Glutamatergic neuron (in vitro differentiated cells): ENCODE results near the gene TMEM167A. TPM values are rescaled to one million over a fixed set of nuclear protein-coding genes. Genes with fewer than 3 reads are reported as not detected.

ENCODE experiments used
- DNase-seq: peaks from one replicate; pipeline ENCODE4 v3.0.0; 2022
- H3K27ac Mint-ChIP-seq: one replicate; pipeline ENCODE4 v1.8.0; 2020; ENCODE audit warnings: mild to moderate bottlenecking, mixed read lengths, inconsistent platforms; ENCODE audit not compliant: unreplicated experiment
- H3K27me3 Mint-ChIP-seq: one replicate; pipeline ENCODE4 v1.8.0; 2020; ENCODE audit warnings: mild to moderate bottlenecking, moderate library complexity, mixed read lengths, inconsistent platforms; ENCODE audit not compliant: unreplicated experiment
- H3K36me3 Mint-ChIP-seq: one replicate; pipeline ENCODE4 v1.8.0; 2020; ENCODE audit warnings: mild to moderate bottlenecking, mixed read lengths, inconsistent platforms; ENCODE audit not compliant: unreplicated experiment
- H3K4me1 Mint-ChIP-seq: one replicate; pipeline ENCODE4 v1.8.0; 2020; ENCODE audit warnings: mild to moderate bottlenecking, low read depth, mixed read lengths, inconsistent platforms; ENCODE audit not compliant: unreplicated experiment
- H3K4me3 Mint-ChIP-seq: one replicate; pipeline ENCODE4 v1.8.0; 2020; ENCODE audit warnings: mild to moderate bottlenecking, mixed read lengths, inconsistent platforms; ENCODE audit not compliant: unreplicated experiment
- H3K9me3 Mint-ChIP-seq: one replicate; pipeline ENCODE4 v1.8.0; 2020; ENCODE audit warnings: mild to moderate bottlenecking, moderate library complexity, mixed read lengths, inconsistent platforms; ENCODE audit not compliant: unreplicated experiment
- total RNA-seq: library from RNA; stranded (reverse); fragmentation: NEBNext Ultra II Directional; extraction: Animal tissue kit (Norgen Biotek cat#: 25700); gene quantifications from one replicate; pipeline ENCODE4 v1.2.1, GENCODE V29; 2021; ENCODE audit not compliant: unreplicated experiment
- TF ChIP-seq, protein P1 (sequence below): fragments of 200-600 bp; sonication (generic); IDR thresholded peaks from one replicate; pipeline ENCODE4 v1.5.0; 2021; ENCODE audit not compliant: partially characterized antibody, unreplicated experiment

TMEM167A gene
- total RNA-seq, 1 donor from 2014 or later, result 145 TPM

DNA sequence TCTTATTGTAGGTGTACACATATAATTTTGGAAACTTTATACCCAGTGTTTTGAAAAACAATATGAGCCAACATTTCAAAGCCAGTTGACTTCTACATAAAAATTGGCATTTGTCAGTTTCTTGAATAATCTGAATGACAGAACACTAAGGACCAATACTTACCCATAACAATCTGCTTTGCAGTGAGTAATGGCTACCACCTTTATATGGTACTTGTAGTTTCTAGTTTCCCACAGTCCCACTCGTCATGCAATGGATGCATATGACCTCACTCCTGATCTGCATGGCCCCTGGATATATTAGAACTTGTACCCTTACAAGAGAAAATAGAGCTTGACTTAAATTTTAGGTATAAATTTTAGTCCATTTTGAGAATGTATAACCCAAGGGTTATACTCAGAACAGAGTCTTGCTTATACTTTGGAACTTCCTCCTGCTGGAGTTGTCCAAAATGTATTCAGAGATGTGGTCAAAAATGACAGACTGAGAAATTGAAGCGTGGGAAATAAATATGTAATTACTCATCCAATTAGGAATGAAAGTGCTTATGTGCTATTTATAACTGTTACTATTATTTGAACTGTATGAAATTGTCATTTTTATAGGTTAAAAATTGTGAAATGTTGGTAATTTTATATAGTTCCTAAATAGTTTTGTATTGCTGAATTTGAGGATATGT, 19.6 kb upstream of the TMEM167A start:
- TF ChIP-seq, protein P1, sequence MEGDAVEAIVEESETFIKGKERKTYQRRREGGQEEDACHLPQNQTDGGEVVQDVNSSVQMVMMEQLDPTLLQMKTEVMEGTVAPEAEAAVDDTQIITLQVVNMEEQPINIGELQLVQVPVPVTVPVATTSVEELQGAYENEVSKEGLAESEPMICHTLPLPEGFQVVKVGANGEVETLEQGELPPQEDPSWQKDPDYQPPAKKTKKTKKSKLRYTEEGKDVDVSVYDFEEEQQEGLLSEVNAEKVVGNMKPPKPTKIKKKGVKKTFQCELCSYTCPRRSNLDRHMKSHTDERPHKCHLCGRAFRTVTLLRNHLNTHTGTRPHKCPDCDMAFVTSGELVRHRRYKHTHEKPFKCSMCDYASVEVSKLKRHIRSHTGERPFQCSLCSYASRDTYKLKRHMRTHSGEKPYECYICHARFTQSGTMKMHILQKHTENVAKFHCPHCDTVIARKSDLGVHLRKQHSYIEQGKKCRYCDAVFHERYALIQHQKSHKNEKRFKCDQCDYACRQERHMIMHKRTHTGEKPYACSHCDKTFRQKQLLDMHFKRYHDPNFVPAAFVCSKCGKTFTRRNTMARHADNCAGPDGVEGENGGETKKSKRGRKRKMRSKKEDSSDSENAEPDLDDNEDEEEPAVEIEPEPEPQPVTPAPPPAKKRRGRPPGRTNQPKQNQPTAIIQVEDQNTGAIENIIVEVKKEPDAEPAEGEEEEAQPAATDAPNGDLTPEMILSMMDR, result no peak
- peaks cover 2% of the 10 kb centered on the region for H3K4me1 Mint-ChIP-seq
- H3K4me3 Mint-ChIP-seq, result no peak overlapping the region
- H3K27me3 Mint-ChIP-seq, result no peaks in the 10 kb centered on the region
- DNase-seq, result no peak
- H3K9me3 Mint-ChIP-seq, result peaks cover 2% of the 10 kb centered on the region
- H3K36me3 Mint-ChIP-seq, result peaks cover 27% of the 10 kb centered on the region
- no peak overlapping the region for H3K27ac Mint-ChIP-seq

DNA sequence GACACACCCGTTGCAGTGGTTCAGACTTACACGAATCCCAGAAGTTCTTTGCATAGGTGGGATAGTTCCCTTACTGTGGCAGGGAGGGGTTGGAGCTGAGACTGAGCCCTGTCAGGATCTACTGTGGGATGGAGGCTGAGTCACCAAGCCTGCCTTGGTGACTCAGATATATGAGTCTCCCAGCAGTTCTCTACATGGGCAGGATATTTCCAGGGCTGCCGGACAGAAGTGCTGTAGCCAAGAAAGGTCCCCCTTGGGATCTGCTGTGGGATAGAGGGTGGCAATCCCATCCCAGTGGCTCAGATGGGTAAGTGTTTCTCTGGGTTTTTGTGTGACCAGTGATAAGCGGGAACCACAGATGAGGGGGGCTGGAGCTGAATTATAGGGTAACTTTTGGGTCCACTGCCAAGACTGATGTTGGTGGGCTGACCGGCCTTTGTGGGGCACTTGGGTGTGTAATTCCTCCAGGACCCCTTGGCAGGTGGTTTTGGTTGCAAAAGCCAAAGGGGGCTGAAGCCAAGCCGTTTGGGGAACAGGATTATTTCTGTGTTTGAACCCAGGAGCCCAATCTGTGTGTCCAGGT, 18.9 kb upstream of the TMEM167A start:
- Mint-ChIP-seq H3K9me3 (peaks cover 2% of the 10 kb centered on the region), H3K36me3 (peaks cover 27% of the 10 kb centered on the region), H3K27me3 (no peaks in the 10 kb centered on the region), H3K4me1 (no peaks in the 10 kb centered on the region), H3K4me3 (no peak overlapping the region), H3K27ac (no peak overlapping the region)
- TF ChIP-seq, protein P1, result no peak
- no peak for DNase-seq

DNA sequence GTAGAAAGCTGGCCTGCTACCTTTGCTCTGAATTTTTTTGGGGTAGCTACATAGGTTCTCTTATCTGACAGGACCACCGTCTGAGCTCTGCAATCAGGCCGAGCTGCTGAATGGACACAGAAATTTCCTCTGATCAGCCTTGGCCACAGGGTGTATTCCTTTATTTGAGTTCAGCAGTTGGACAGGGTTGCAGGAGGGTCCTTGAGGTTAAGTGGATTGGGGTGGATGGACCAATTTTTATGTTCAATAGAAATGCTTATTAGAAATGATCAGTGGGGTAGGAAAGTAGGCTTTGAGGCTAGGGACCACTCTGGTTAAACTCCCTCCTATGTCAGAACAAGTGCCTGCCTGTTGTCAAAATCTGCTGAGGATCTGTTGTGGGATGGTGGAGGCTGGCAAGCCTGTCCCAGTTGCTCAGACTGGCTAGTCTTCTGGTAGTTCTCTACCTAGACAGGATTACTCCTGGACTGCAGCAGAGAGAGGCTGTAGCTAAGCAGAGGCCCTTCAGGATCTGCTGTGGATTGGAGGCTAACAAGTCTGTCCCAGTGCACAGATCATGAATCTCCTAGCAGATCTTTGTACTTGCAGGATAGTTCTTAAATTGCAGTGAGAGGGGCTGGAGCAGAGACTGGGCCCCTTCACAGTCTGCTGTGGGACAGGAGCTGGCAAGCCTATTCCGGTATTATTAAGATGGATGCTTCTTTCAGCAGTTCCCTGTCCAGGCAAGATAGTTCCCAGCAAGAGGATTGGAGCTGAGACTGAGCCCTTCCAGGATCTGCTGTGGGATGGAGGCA, 18.2 kb upstream of the TMEM167A start:
- H3K4me3 Mint-ChIP-seq, result no peak overlapping the region

DNA sequence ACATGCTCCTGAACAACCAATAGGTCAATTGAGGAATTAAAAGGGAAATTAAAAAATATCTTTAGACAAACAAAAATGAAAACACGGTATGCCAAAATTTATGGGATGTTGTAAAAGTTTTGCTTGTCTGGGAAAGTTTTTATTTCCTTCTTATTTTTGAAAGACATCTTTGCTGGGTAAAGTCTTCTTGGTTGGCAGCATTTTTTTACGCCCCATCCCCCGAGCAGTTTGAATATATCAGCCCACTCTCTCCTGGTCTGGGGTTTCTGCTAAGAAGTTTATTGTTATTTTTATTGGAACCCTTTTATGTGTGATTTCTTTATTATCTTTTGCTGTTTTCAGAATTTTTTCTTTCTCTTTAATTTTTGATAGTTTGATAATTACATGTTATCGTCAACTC, 16.5 kb upstream of the TMEM167A start:
- TF ChIP-seq, protein P1, result no peak
- H3K9me3 Mint-ChIP-seq, result peaks cover 2% of the 10 kb centered on the region
- no peaks in the 10 kb centered on the region for H3K27me3 Mint-ChIP-seq
- H3K27ac Mint-ChIP-seq, result no peak overlapping the region
- H3K36me3 Mint-ChIP-seq, result peaks cover 34% of the 10 kb centered on the region
- no peak overlapping the region for H3K4me3 Mint-ChIP-seq
- no peak for DNase-seq
- no peaks in the 10 kb centered on the region for H3K4me1 Mint-ChIP-seq

More for the DNA sequence above, 18.2 kb upstream of the TMEM167A start:
- H3K9me3 Mint-ChIP-seq, result peaks cover 2% of the 10 kb centered on the region
- H3K4me1 Mint-ChIP-seq, result no peaks in the 10 kb centered on the region
- no peak overlapping the region for H3K27ac Mint-ChIP-seq
- no peaks in the 10 kb centered on the region for H3K27me3 Mint-ChIP-seq
- H3K36me3 Mint-ChIP-seq, result peaks cover 29% of the 10 kb centered on the region
- TF ChIP-seq, protein P1, result no peak
- DNase-seq, result no peak
